GM12878 (cell line): ENCODE measurements around the gene PTPRJ. TPM values are rescaled to one million over a fixed set of nuclear protein-coding genes. Genes with fewer than 3 reads are reported as not detected.

Experiments used
- ATAC-seq: fragments of 200-7000 bp; cut with Tn5 transposase; 3 replicates; pipeline ENCODE4 v1.9.1; 2020; ENCODE audit warnings: mild to moderate bottlenecking, moderate library complexity
- BruUV-seq: library from RNA; stranded (reverse); fragments of 400-500 nt; replicated peaks from 2 replicates; lab custom pipeline; 2021; lab: Mats Ljungman, UMichigan
- CTCF ChIA-PET: fragments of 300-600 bp; sonication (Branson Sonifier 250); formaldehyde crosslinking; extraction: SDS; loops from one replicate; lab custom pipeline; 2021; ENCODE audit warnings: inconsistent platforms; lab: Yijun Ruan, JAX
- POLR2A ChIA-PET: fragments of 350-600 bp; formaldehyde crosslinking; extraction: SDS; loops from one replicate; lab custom pipeline; 2021; ENCODE audit warnings: inconsistent platforms; lab: Charles Lee
- RAD21 ChIA-PET: fragments of 300-600 bp; sonication (Branson Sonifier 250); formaldehyde crosslinking; loops from one replicate; lab custom pipeline; 2023; ENCODE audit warnings: antibody characterized with exemption; ENCODE audit not compliant: unreplicated experiment; lab: Charles Lee
- SMC1A ChIA-PET: fragments of 300-600 bp; sonication (Branson Sonifier 250); formaldehyde crosslinking; loops from one replicate; lab custom pipeline; 2023; ENCODE audit not compliant: unreplicated experiment, uncharacterized antibody; lab: Charles Lee
- DNase-seq: peaks from one replicate; pipeline ENCODE4 v3.0.0-alpha.2; 2011; ENCODE audit warnings: low read depth, low spot score
- FAIRE-seq: peaks from 3 replicates; lab custom pipeline; 2011; peaks lifted over from hg19 to GRCh38; lab: Jason Lieb, UNC
- H2AFZ ChIP-seq: 2 replicates; pipeline ENCODE4 v1.6.0; 2011; ENCODE audit warnings: low read depth, low read length, control low read depth; ENCODE audit not compliant: control insufficient read depth
- H3K27ac ChIP-seq: 2 replicates; pipeline ENCODE4 v1.5.1; 2011; ENCODE audit warnings: control low read depth; ENCODE audit not compliant: control insufficient read depth, insufficient read depth
- H3K27me3 ChIP-seq, 2 experiments: replicated peaks in 1 of 2; 2 replicates each; pipeline versions ENCODE4 v1.6.0 to v1.6.1; 2011; ENCODE audit warnings: low read length in 1 of 2; ENCODE audit not compliant: control insufficient read depth in 2 of 2, insufficient read depth in 2 of 2
- H3K36me3 ChIP-seq, 2 experiments: 2 replicates each; pipeline ENCODE4 v1.5.1; 2011; ENCODE audit warnings: low read length in 1 of 2; ENCODE audit not compliant: control insufficient read depth in 2 of 2, insufficient read depth in 2 of 2
- H3K4me1 ChIP-seq: 2 replicates; pipeline ENCODE4 v1.6.1; 2011; ENCODE audit warnings: mild to moderate bottlenecking, low read length, moderate library complexity, mixed read lengths; ENCODE audit not compliant: control insufficient read depth, insufficient read depth
- H3K4me2 ChIP-seq: 2 replicates; pipeline ENCODE4 v1.6.0; 2011; ENCODE audit warnings: control low read depth; ENCODE audit not compliant: control insufficient read depth, insufficient read depth
- H3K4me3 ChIP-seq: fragments of 200-600 bp; sonication (generic); 2 replicates; pipeline ENCODE4 v1.5.1; 2016
- H3K79me2 ChIP-seq: 2 replicates; pipeline ENCODE4 v1.6.0; 2011; ENCODE audit warnings: low read length; ENCODE audit not compliant: control insufficient read depth, insufficient read depth
- H3K9ac ChIP-seq: 2 replicates; pipeline ENCODE4 v1.8.0; 2011; ENCODE audit warnings: low read length, control low read depth, mixed read lengths; ENCODE audit not compliant: control insufficient read depth, insufficient read depth
- H3K9me3 ChIP-seq: replicated peaks from 3 replicates; pipeline ENCODE4 v1.5.1; 2011; ENCODE audit warnings: mild to moderate bottlenecking, low read length; ENCODE audit not compliant: control insufficient read depth, insufficient read depth
- H4K20me1 ChIP-seq: 2 replicates; pipeline ENCODE4 v1.6.0; 2011; ENCODE audit not compliant: control insufficient read depth, insufficient read depth
- CBX5 ChIP-seq: sonication (generic); IDR thresholded peaks from 2 replicates; pipeline ENCODE4 v1.6.1; 2016; ENCODE audit warnings: low read depth, moderate library complexity, mild to moderate bottlenecking, inconsistent platforms
- CREB1 ChIP-seq: IDR thresholded peaks from 2 replicates; pipeline ENCODE4 v1.6.1; 2012; ENCODE audit warnings: low read depth, mild to moderate bottlenecking, inconsistent platforms
- KLF5 ChIP-seq: fragments of 450-650 bp; IDR thresholded peaks from 2 replicates; pipeline ENCODE4 v1.6.1; 2014; ENCODE audit warnings: mild to moderate bottlenecking; ENCODE audit not compliant: partially characterized antibody
- MEF2A ChIP-seq: IDR thresholded peaks from 2 replicates; pipeline ENCODE4 v1.6.1; 2011; ENCODE audit warnings: low read depth, mild to moderate bottlenecking, low read length, moderate library complexity; ENCODE audit not compliant: insufficient read depth
- POLR2A ChIP-seq: IDR thresholded peaks from 2 replicates; pipeline ENCODE4 v1.6.1; 2011; ENCODE audit warnings: low read depth, mild to moderate bottlenecking, low read length
- POU2F2 ChIP-seq: IDR thresholded peaks from 3 replicates; pipeline ENCODE4 v1.6.1; 2011; ENCODE audit warnings: low read depth, mild to moderate bottlenecking, low read length, borderline replicate concordance
- SIN3A ChIP-seq: IDR thresholded peaks from 2 replicates; pipeline ENCODE4 v1.6.1; 2012; ENCODE audit warnings: low read depth, low read length, improper control_type of control experiment
- SMAD1 ChIP-seq: fragments of 450-650 bp; IDR thresholded peaks from 2 replicates; pipeline ENCODE4 v1.6.1; 2018; ENCODE audit warnings: mild to moderate bottlenecking, low read depth; ENCODE audit not compliant: partially characterized antibody
- SREBF2 ChIP-seq: IDR thresholded peaks from 2 replicates; pipeline ENCODE4 v1.6.1; 2012; ENCODE audit warnings: mild to moderate bottlenecking, low read length
- SRF ChIP-seq, 2 experiments: IDR thresholded peaks; 2 replicates each; pipeline ENCODE4 v1.6.1; 2011; ENCODE audit warnings: low read depth in 2 of 2, low read length in 2 of 2, mild to moderate bottlenecking in 1 of 2, moderate library complexity in 1 of 2
- SUPT20H ChIP-seq: IDR thresholded peaks from 2 replicates; pipeline ENCODE4 v1.6.1; 2011; ENCODE audit warnings: low read depth, mild to moderate bottlenecking, low read length, moderate library complexity, borderline replicate concordance; ENCODE audit not compliant: control insufficient read depth
- WGBS: methylation state at CpG from one replicate; pipeline ENCODE4 v1.1.6; 2016; ENCODE audit warnings: low lambda C conversion rate; ENCODE audit not compliant: insufficient replicate concordance, insufficient coverage; ENCODE audit errors: missing lambda C conversion rate; 5-methylcytosine and 5-hydroxymethylcytosine counted together
- in situ Hi-C: fragments of 300-500 bp; cut with MboI; formaldehyde crosslinking; loops from 9 replicates; pipeline ENCODE4 v1.14.3; 2018; ENCODE audit warnings: mixed read lengths
- intact Hi-C: fragments of 100-400 bp; cut with micrococcal nuclease; formaldehyde crosslinking; loops from one replicate; pipeline ENCODE4 v1.14.2; 2022; ENCODE audit not compliant: unreplicated experiment
- polyA plus RNA-seq, 11 experiments: library from polyadenylated mRNA; depleted of rRNA in 4 of 11; unstranded in 6 of 11; stranded (reverse) in 5 of 11; fragments of >200 nt; fragmentation: Nextera tagmentation in 4 of 11; fragmentation: Illumina TruSeq in 1 of 11; extraction: Ambion mirVana in 4 of 11; extraction: Trizol in 1 of 11; gene quantifications; 1 replicate in 1 of 11; 2 replicates in 10 of 11; pipeline versions ENCODE4 v1.2.1 to v1.2.3, GENCODE V29; 2011 to 2016; ENCODE audit warnings: inconsistent platforms in 2 of 11, missing spikeins in 2 of 11, low read depth in 1 of 11
- total RNA-seq, 4 experiments: library from RNA; depleted of rRNA in 3 of 4; stranded (reverse); fragments of >200 nt in 3 of 4; fragmentation: Illumina TruSeq in 1 of 4; extraction: Trizol in 1 of 4; gene quantifications; 2 replicates each; pipeline versions ENCODE4 v1.2.1 to v1.2.3, GENCODE V29; 2013 to 2021
- TF ChIP-seq, protein P1 (sequence below): fragments of 450-650 bp; IDR thresholded peaks from 2 replicates; pipeline ENCODE4 v1.6.1; 2016; ENCODE audit warnings: mild to moderate bottlenecking, moderate library complexity, borderline replicate concordance
- TF ChIP-seq, protein P2 (sequence below): fragments of 450-650 bp; IDR thresholded peaks from 2 replicates; pipeline ENCODE4 v1.6.1; 2017; ENCODE audit warnings: mild to moderate bottlenecking, low read depth, inconsistent platforms; ENCODE audit not compliant: poor library complexity, severe bottlenecking

PTPRJ gene
- total and polyA plus RNA-seq, 10 of the 15 experiments (the other 5 are each of a cell fraction or from before 2014, with no cell fraction given) = 0.22 to 22.4 (median 7.4) TPM

DNA sequence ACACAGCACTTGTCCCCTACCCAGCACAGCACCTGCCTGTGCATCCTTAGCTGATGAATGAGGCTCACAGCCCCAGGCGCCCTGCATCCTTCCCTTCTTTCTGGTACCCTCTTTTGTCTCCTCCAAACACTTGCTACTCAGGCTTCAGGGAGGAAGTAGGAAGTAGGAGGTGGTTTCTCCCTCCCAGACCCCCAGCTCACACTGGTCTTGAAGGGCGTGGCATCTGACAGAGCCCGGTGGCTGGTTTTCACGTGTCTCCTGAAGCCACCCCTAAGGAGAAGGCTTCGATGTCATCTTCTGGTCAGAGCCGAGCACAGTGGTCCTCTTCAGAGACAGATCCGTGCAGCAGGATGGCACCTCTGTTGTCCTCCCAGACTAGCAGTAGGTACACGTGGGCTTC, 109.8 kb downstream of the PTPRJ start (continued):
- no peak for TF ChIP-seq SRF (IDR thresholded peaks at IDR 0.05; ENCODE audit: low read depth in 2 of 2, low read length in 2 of 2)
- TF ChIP-seq KLF5 = no peak

DNA sequence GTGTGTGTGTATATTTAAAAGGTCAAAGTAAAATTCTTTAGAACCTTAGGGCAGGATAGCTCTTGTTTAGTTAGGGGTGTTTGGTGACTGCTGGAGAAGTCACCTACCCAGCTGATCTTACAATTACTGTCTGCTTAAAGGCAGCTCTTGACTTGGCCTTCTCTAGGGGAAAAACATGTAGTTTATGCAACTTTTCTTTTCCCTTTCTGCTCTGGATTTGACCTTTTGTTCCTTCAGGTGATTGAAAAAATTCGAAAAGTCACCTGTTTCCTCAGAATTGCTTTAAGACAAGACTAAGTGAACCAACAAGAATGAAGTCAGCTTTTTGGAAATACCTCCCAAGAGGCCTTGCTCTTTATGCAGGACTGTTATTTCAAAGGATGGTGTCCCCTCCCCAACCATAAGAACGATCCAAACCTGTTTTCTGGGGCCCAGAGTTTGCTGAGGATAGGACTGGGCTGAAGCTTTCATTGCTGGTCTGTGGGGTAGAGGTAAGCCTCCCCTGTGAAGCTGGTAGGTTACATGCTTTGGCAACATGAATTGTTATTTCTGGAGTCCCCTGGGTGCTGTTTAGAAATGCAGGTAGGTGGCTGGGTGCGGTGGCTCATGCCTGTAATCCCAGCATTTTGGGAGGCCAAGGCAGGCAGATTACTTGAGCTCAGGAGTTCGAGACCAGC, 111.2 kb downstream of the PTPRJ start:
- WGBS = 0% methylated on average over 4 of the region's 4 CpGs
- intact Hi-C loops (no loop called here), in situ Hi-C loops (no loop called here)
- RAD21 ChIA-PET = interaction anchor here (0.7 to 1.1 kb wide), 3 partner anchors 9 to 152 kb away, joined by 3 to 4 read pairs (median 4); no protein-coding TSS in a partner anchor
- no peak for DNase-seq
- no peak for TF ChIP-seq MEF2A
- TF ChIP-seq SREBF2 = no peak
- TF ChIP-seq CBX5 = no peak
- no peak for TF ChIP-seq SIN3A
- TF ChIP-seq, protein P1, sequence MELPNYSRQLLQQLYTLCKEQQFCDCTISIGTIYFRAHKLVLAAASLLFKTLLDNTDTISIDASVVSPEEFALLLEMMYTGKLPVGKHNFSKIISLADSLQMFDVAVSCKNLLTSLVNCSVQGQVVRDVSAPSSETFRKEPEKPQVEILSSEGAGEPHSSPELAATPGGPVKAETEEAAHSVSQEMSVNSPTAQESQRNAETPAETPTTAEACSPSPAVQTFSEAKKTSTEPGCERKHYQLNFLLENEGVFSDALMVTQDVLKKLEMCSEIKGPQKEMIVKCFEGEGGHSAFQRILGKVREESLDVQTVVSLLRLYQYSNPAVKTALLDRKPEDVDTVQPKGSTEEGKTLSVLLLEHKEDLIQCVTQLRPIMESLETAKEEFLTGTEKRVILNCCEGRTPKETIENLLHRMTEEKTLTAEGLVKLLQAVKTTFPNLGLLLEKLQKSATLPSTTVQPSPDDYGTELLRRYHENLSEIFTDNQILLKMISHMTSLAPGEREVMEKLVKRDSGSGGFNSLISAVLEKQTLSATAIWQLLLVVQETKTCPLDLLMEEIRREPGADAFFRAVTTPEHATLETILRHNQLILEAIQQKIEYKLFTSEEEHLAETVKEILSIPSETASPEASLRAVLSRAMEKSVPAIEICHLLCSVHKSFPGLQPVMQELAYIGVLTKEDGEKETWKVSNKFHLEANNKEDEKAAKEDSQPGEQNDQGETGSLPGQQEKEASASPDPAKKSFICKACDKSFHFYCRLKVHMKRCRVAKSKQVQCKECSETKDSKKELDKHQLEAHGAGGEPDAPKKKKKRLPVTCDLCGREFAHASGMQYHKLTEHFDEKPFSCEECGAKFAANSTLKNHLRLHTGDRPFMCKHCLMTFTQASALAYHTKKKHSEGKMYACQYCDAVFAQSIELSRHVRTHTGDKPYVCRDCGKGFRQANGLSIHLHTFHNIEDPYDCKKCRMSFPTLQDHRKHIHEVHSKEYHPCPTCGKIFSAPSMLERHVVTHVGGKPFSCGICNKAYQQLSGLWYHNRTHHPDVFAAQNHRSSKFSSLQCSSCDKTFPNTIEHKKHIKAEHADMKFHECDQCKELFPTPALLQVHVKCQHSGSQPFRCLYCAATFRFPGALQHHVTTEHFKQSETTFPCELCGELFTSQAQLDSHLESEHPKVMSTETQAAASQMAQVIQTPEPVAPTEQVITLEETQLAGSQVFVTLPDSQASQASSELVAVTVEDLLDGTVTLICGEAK = no peak
- no peak for TF ChIP-seq POLR2A
- TF ChIP-seq POU2F2 = no peak
- TF ChIP-seq, protein P2, sequence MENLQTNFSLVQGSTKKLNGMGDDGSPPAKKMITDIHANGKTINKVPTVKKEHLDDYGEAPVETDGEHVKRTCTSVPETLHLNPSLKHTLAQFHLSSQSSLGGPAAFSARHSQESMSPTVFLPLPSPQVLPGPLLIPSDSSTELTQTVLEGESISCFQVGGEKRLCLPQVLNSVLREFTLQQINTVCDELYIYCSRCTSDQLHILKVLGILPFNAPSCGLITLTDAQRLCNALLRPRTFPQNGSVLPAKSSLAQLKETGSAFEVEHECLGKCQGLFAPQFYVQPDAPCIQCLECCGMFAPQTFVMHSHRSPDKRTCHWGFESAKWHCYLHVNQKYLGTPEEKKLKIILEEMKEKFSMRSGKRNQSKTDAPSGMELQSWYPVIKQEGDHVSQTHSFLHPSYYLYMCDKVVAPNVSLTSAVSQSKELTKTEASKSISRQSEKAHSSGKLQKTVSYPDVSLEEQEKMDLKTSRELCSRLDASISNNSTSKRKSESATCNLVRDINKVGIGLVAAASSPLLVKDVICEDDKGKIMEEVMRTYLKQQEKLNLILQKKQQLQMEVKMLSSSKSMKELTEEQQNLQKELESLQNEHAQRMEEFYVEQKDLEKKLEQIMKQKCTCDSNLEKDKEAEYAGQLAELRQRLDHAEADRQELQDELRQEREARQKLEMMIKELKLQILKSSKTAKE = no peak
- TF ChIP-seq SUPT20H = no peak
- TF ChIP-seq SMAD1 = no peak
- no peak for TF ChIP-seq CREB1
- no peaks in the 10 kb centered on the region; a peak in 1 of 4 replicates for H3K36me3 ChIP-seq
- BruUV-seq = no TSS peak
- H3K79me2 ChIP-seq = no peaks in the 10 kb centered on the region; the same call in 1 of the 2 replicates
- H3K27ac ChIP-seq = no peak overlapping the region
- no peak overlapping the region for H3K4me3 ChIP-seq
- FAIRE-seq = no peak
- H3K27me3 ChIP-seq = no peaks in the 10 kb centered on the region
- CTCF ChIA-PET = no interaction called here
- H3K9me3 ChIP-seq = no peaks in the 10 kb centered on the region; the same call in 2 of the 3 replicates
- H3K4me2 ChIP-seq = no peak overlapping the region
- H2AFZ ChIP-seq = no peak overlapping the region
- H3K9ac ChIP-seq = no peak overlapping the region
- SMC1A ChIA-PET = interaction anchor here (1.0 to 1.2 kb wide), 2 partner anchors 45 to 108 kb away, joined by 3 read pairs; no protein-coding TSS in a partner anchor
- H4K20me1 ChIP-seq = no peaks in the 10 kb centered on the region; the same call in 1 of the 2 replicates
- peaks cover 19% of the 10 kb centered on the region for H3K4me1 ChIP-seq
- no peak for ATAC-seq
- POLR2A ChIA-PET = no interaction called here
